GM18868 (cell line): ENCODE results near the gene AMOTL2.
A peak's percentile ranks its signal among the peaks of the same experiment; 100 is the strongest.

Experiments used
- ATAC-seq: cut with Tn5 transposase; IDR thresholded peaks from one replicate; pipeline ENCODE4 v1.9.1; 2021; ENCODE audit warnings: mild to moderate bottlenecking, moderate library complexity; ENCODE audit not compliant: unreplicated experiment

The AMOTL2 gene

DNA sequence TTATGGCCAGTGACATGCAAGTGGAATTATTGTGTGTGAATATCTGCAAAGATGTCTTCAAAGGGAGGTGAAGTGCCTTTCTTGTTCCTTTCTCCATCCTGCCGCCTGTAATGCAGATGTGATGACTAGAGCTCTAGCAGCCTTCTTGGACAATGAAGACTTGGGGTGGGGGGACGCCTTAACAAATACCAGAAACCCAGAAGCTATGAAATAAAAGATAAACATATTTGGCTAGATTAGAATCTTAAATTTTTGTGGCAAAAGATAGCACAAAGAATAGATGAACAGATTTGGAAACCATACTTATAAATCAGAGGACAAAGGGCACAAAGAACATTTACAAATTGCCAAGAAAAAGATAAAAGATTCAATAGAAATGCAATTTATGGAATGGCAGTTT, 56.1 kb downstream of the AMOTL2 start:
- no peak for ATAC-seq

- ATAC-seq: no peak
Measured at GRCh38 chr3:134317106-134317947, 56.9 kb downstream of the AMOTL2 start.

- no peak for ATAC-seq
Measured at GRCh38 chr3:134315286-134316106, 58.8 kb downstream of the AMOTL2 start.

GRCh38 chr3:134314588-134315285, 59.5 kb downstream of the AMOTL2 start:
- no peak for ATAC-seq

DNA sequence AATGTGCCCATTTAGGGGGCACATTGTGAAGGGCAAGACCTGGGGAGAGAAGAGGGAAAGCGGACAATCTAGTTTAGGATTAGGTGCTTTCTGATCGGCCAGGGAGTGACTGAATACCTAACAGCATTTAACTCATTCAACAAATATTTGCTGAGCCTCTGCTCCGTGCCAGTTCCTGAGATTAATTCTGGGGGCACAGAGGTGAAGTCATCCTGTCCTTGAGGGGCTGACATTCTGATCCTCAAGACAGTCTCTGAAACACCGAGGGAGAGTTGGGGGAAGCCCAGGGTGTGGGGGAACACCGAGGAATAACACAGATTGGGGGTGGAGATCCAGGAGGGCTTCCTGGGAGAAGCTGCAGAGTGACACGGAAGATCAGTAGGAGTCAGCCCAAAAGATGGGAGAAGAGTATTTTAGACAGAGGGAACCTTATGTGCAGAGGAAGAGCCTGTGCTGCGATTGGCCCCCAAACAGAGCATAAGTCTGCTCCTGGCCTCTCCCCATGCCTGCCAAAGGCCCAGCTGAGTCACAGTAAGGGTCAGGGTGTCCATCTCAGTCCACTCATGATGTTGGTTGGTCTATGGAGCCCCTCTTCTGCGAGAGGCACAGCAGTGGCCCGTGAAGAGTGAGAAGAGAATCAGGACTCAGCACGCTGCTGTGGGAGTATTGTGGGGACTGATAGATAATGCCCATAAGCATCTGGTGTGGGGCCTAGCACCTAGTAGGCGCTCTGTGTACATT, 60.2 kb downstream of the AMOTL2 start:
- no peak for ATAC-seq

GRCh38 chr3:134312873-134313846, 61.1 kb downstream of the AMOTL2 start:
- ATAC-seq: no peak

- ATAC-seq: no peak
Measured at GRCh38 chr3:134312072-134312872, 62.0 kb downstream of the AMOTL2 start.

DNA sequence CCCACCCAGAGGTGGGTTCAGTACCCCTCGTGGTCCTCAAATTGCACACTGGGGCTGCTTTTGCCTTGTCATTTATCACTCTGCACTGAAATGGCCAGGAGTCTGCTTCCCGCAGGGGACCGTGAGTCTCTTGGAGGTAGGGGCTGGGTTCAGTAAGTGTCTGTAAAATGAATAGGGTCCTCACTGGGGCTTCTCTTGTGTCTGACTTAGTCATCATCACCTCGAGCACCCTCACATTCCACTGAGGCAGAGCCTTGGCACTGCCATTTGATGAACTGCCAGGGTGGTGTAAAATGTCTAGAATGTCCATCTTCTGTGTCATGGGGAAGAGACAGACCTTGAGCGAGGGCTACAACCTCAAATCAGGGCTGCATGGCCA, 62.6 kb downstream of the AMOTL2 start:
- ATAC-seq: no peak

- no peak for ATAC-seq
Measured at GRCh38 chr3:134311265-134311664, 63.0 kb downstream of the AMOTL2 start.

DNA sequence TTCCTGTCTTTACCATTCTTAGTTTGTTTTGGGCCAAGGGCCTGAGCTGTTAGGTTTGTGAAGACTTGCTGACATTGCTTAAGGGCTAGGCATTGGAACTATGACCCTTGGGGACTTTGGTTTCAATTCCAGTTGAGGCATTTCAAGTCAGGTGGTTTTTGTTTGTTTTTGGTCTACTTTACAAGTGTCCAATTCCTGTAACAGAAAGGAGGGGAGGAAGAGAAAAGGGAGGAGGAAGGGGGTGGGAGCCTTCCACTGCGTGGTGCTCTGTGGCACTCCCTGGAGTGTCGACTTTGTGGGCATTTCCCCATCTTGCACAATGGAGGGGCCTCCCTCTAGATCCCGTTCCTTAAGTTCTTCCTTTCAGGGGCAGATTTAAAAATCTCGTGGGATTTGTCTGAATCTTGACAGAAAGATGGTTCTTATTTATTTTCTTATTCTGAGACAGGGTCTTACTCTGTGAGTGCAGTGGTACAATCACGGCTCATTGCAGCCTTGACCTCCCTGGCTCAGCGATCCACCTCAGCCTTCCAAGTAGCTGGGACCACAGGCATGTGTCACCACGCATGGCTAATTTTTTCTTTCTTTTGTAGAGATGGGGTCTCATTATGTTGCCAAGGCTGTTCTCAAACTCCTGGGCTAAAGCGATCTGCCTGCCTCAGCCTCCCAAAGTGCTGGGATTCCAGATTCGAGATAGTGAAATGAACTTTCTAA, 64.1 kb downstream of the AMOTL2 start:
- no peak for ATAC-seq

GRCh38 chr3:134308350-134308891, 65.8 kb downstream of the AMOTL2 start:
- ATAC-seq: peak; percentile 83

- ATAC-seq: no peak
Measured at GRCh38 chr3:134307425-134307824, 66.8 kb downstream of the AMOTL2 start.

DNA sequence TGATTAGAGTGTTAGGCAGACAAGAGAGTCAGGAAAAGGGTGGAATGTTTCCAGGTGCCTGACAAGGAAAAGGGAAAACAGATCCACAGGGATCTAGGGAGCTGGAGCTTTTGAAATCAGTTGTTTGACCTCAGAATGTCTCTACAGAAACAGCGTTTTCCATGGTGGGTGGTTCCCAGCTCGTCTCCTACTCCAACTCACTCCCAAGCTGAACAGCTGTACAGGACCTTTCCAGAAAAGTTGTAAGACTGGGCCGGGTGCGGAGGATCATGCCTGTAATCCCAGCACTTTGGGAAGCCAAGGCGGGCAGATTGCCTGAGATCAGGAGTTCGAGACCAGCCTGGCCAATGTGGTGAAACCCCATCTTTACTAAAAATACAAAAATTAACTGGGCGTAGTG, 67.9 kb downstream of the AMOTL2 start:
- ATAC-seq: no peak
